Pancreas (tissue), 10 donors: ENCODE data around the gene KDM4B. TPM values are rescaled to one million over a fixed set of nuclear protein-coding genes. Genes with fewer than 3 reads are reported as not detected.

Experiments used
- ATAC-seq, 4 donors: fragments of 200-7000 bp; cut with Tn5 transposase; one replicate each; pipeline versions ENCODE4 v1.8.0 to v1.9.1; 2020; ENCODE audit warnings: mild to moderate bottlenecking in 4 of 4, moderate library complexity in 4 of 4
- DNase-seq, 6 donors: peaks; one replicate each; pipeline ENCODE4 v3.0.0-alpha.2; 2020
- FAIRE-seq: peaks from 2 replicates; lab custom pipeline; 2012; peaks lifted over from hg19 to GRCh38; lab: Jason Lieb, UNC
- H3K27ac ChIP-seq, 4 donors: fragments of 200-600 bp; sonication (generic); 1 replicate in 3 of 4; 2 replicates in 1 of 4; pipeline versions ENCODE4 v1.5.0 to v1.8.0; 2020
- H3K27me3 ChIP-seq, 4 donors: fragments of 200-600 bp; one replicate each; pipeline ENCODE4 v1.8.0; 2021
- H3K36me3 ChIP-seq, 3 donors: fragments of 200-600 bp; sonication (generic) in 1 of 3; one replicate each; pipeline versions ENCODE4 v1.5.0 to v1.8.0; 2020 to 2021
- H3K4me1 ChIP-seq, 3 donors: fragments of 200-600 bp; one replicate each; pipeline ENCODE4 v1.8.0; 2021
- H3K4me3 ChIP-seq, 4 donors: fragments of 200-600 bp; sonication (generic) in 2 of 4; one replicate each; pipeline versions ENCODE4 v1.5.0 to v1.8.0; 2020 to 2021
- H3K9me3 ChIP-seq, 4 donors: fragments of 200-600 bp; one replicate each; pipeline ENCODE4 v1.8.0; 2021
- WGBS, 2 donors: extraction: QIAGEN DNeasy Blood & Tissue Kit; methylation state at CpG; one replicate each; pipeline ENCODE4 v1.1.7; 2013; 5-methylcytosine and 5-hydroxymethylcytosine counted together
- intact Hi-C, 3 donors: fragments of 100-400 bp; cut with DNase I; formaldehyde crosslinking; loops; one replicate each; pipeline versions ENCODE4 v1.11.1 to v1.14.2; 2022
- polyA plus RNA-seq, 2 donors: library from polyadenylated mRNA; stranded (reverse); fragments of 200-250 nt; gene quantifications; one replicate each; pipeline ENCODE4 v1.2.3, GENCODE V29; 2013
- total RNA-seq, 6 donors: library from RNA; stranded (reverse); fragmentation: NEBNext Ultra II Directional in 4 of 6; extraction: Animal tissue kit (Norgen Biotek cat#: 25700) in 4 of 6; gene quantifications; one replicate each; pipeline versions ENCODE4 v1.2.1 to v1.2.4, GENCODE V29; 2021 to 2023
- TF ChIP-seq, protein P1 (sequence below), 4 donors: fragments of 200-600 bp; sonication (generic) in 3 of 4; IDR thresholded peaks; one replicate each; pipeline versions ENCODE4 v1.5.0 to v1.8.0; 2021; ENCODE audit warnings: antibody characterized with exemption in 4 of 4
- donor health status: healthy with polysubstance abuse.
- donor health status: DM: no; HTN: no; CAD: no; lungs with moderate emphysema.
- donor health status: DM: no; HTN: no; CAD: no.
- donor health status: control.
- donor health status: control.
- donor health status: Bipolar disorder and iron deficiency.
- donor health status: DM: yes; HTN: yes; CAD: no.
- donor health status: DM: no; HTN: no; CAD: no.
- donor health status: DM: no; HTN: no; CAD: no.
- donor health status: DM: yes; HTN: yes; CAD: no.

KDM4B gene
- total and polyA plus RNA-seq, 8 donors, result 13.8 to 24.0 (median 18.5) TPM

DNA sequence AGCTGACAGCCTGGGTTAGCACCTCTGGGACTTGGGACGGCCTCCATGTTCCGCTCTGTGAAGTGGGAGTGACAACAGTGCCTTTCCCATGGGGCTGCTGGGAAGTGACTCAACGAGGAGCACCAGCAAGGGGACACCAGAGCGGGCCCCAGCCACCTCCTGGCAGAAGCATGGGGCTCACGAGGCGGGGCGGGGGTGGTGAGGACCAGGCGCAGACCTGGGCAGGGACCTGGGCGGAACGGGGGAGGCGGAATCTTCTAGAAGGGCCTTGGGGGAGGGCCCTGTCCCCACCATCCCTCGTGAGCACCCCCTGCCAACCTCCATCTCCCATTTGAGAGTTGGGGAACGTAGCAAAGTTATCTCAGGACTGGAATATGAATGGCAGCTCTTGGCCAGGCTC is 37.9 kb downstream of the KDM4B start:
- Histone ChIP-seq H3K4me3 (no peak overlapping the region), H3K36me3 (no peaks in the 10 kb centered on the region), H3K27ac (no peak overlapping the region), H3K4me1 (no peaks in the 10 kb centered on the region), H3K27me3 (no peaks in the 10 kb centered on the region), H3K9me3 (no peaks in the 10 kb centered on the region)
- FAIRE-seq (no peak), DNase-seq (no peak), ATAC-seq (no peak)
- TF ChIP-seq, protein P1, sequence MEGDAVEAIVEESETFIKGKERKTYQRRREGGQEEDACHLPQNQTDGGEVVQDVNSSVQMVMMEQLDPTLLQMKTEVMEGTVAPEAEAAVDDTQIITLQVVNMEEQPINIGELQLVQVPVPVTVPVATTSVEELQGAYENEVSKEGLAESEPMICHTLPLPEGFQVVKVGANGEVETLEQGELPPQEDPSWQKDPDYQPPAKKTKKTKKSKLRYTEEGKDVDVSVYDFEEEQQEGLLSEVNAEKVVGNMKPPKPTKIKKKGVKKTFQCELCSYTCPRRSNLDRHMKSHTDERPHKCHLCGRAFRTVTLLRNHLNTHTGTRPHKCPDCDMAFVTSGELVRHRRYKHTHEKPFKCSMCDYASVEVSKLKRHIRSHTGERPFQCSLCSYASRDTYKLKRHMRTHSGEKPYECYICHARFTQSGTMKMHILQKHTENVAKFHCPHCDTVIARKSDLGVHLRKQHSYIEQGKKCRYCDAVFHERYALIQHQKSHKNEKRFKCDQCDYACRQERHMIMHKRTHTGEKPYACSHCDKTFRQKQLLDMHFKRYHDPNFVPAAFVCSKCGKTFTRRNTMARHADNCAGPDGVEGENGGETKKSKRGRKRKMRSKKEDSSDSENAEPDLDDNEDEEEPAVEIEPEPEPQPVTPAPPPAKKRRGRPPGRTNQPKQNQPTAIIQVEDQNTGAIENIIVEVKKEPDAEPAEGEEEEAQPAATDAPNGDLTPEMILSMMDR (IDR thresholded peaks at IDR 0.05), result no peak
- intact Hi-C loops, result no loop called here
- WGBS, 2 donors, result 93 to 94% methylated on average over 13 of the region's 13 CpGs

DNA sequence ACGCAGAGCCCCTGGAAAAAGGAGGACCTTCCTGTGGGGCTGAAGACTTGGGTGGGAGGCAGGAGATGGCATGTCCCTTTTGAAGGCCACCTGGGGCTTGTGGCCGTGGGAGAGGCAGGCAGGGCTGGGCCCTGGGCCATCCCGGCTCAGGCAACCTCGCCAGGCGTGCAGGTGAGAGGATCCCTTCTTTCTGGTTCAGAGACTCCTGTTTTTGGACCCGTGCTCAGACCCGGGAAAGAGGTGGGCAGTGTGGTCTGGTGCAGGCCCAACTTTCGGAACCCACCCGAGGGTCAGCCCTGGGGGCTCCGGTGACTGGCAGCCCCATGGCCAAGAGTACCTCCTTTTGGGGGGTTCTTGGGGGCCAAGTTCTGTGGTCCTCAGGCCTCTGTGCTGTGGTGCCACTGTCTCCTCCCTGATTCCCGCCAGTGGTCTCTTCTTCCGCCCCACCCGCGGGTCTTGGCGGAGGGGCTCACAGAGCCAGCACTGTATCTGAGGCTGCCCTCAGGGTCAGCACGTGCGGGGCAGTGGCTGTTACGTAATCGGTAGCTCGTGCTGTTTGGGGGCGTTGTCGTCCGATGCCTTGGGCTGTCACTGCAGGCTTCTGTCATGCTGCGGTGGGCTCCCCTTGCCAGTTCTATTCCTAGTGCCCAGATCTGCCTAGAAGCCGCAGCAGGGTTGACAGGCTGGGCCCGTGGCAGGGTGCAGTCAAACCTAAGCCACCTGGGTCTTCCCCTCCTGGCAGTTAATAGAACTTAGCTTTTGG is 42.7 kb downstream of the KDM4B start:
- DNase-seq (no peak), FAIRE-seq (no peak), ATAC-seq (no peak)
- no peaks in the 10 kb centered on the region for H3K27me3 ChIP-seq
- no peaks in the 10 kb centered on the region for H3K4me1 ChIP-seq
- H3K27ac ChIP-seq, result no peak overlapping the region
- H3K36me3 ChIP-seq, result peaks cover 0 to 6% (median 0%) of the 10 kb centered on the region in 3 donors
- no peak overlapping the region for H3K4me3 ChIP-seq
- intact Hi-C loops, result no loop called here
- no peaks in the 10 kb centered on the region for H3K9me3 ChIP-seq
- WGBS, 2 donors, result 82 to 86% methylated on average over 26 of the region's 26 CpGs
- TF ChIP-seq, protein P1 (IDR thresholded peaks at IDR 0.05), result no peak

DNA sequence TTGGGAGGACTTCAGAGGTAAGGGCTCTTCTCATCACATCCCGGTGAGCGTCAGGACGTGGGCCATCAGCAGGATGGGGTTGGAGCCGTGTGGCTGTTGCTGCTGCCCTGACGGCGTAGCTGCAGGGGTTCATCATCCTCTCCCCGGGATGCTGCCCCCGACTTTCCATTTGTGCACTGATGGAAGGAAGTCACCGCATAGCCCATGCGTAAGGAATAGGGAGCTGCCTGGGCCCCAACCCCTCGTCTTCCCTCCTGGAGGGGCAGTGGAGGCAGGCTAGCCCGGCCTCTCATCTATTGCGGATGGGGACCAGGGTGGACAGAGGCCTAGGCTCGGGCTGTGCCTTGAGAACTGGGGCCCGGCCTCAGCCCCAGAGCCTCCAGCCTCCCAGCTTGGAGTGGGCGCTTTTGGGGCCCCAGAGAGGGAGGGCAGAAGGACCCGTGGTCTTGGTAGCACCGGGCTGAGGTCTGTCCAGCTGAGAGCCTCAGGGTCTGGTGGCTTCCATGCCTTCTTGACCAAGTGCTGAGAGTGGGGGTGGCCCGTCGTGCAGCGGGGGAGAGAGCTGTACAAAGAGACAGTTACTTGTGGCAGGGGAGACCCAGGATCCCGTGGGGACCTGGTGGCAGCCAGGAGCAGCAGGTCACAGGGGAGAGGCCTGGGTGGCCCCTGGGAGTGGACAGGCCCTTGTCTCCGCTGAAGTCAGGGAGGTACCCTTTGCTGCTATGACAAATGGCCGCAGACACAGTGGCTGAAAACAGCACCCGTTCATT is 44.0 kb downstream of the KDM4B start:
- TF ChIP-seq, protein P1 (IDR thresholded peaks at IDR 0.05), result no peak
- H3K27me3 ChIP-seq, result no peaks in the 10 kb centered on the region
- H3K36me3 ChIP-seq, result peaks cover 0 to 9% (median 0%) of the 10 kb centered on the region in 3 donors
- ATAC-seq (no peak), DNase-seq (no peak), FAIRE-seq (no peak)
- H3K9me3 ChIP-seq, result no peaks in the 10 kb centered on the region
- H3K27ac ChIP-seq, result no peak overlapping the region
- no peak overlapping the region for H3K4me3 ChIP-seq
- no peaks in the 10 kb centered on the region for H3K4me1 ChIP-seq
- 94% methylated on average over 25 of the region's 25 CpGs for WGBS, 2 donors
- intact Hi-C loops, result no loop called here

DNA sequence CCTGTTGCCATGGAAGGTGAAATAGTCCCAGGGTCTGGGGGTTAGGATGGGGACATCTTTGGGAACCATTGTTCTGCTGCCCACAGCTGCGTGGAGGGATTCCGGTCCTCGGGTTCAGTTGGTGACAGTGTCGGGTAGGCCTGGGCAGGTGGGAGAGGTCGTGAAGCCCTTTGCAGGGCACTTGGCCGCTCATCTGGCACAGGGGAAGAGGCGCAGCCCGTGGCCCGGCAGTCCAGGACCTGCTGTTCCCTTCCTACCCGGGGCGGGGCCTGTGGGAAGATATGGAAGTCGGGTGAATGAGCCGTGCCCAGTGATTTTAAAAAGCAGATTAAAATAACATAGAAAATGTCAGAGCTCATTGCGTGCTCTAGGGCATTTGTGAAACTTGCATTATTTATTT is 44.8 kb downstream of the KDM4B start:
- H3K4me3 ChIP-seq, result no peak overlapping the region
- H3K9me3 ChIP-seq, result no peaks in the 10 kb centered on the region
- ATAC-seq, result no peak
- intact Hi-C loops, result no loop called here
- DNase-seq, result no peak
- no peaks in the 10 kb centered on the region for H3K4me1 ChIP-seq
- TF ChIP-seq, protein P1 (IDR thresholded peaks at IDR 0.05), result no peak
- peaks cover 0 to 9% (median 0%) of the 10 kb centered on the region in 3 donors for H3K36me3 ChIP-seq
- no peak for FAIRE-seq
- no peak overlapping the region for H3K27ac ChIP-seq
- 92 to 94% methylated on average over 14 of the region's 14 CpGs for WGBS, 2 donors
- H3K27me3 ChIP-seq, result no peaks in the 10 kb centered on the region
